ENCODE results near the gene MPHOSPH6. TPM values are rescaled to one million over a fixed set of nuclear protein-coding genes. Genes with fewer than 3 reads are reported as not detected.

MPHOSPH6 gene
- total and polyA plus RNA-seq, 8 donors = 23.1 to 41.7 (median 35.9) TPM

DNA sequence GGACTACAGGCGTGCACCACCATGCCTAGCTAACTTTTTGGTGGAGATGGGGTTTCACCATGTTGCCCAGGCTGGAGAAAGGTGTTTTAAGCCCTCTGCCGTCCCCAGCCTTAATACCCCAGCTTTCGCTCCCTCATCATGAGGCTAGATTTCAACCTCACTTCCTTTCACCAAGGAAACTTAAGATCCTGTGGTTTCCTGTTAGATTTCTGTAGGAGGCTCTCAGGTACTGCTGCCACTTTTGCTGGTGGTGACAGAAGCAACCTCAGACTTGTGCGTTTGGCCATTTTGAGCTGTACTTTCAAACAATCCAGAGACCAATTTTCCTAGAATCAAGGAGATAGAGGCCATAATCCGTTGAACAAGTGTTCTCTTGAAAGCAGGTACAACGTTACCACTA lies 36.2 kb downstream of the MPHOSPH6 start:
- no peaks in the 10 kb centered on the region for H3K27me3 ChIP-seq
- H3K9me3 ChIP-seq = no peaks in the 10 kb centered on the region
- no peak for ATAC-seq
- no peak for TF ChIP-seq CTCF (IDR thresholded peaks at IDR 0.05)
- no peak for DNase-seq
- intact Hi-C loops (cut with DNase I) = no loop called here
- no peak overlapping the region for H3K27ac ChIP-seq
- H3K4me1 ChIP-seq = no peaks in the 10 kb centered on the region
- no peak overlapping the region for H3K4me3 ChIP-seq
- H3K36me3 ChIP-seq = peaks cover 0 to 13% of the 10 kb centered on the region in 2 donors

- ATAC-seq = no peak
- DNase-seq = no peak
These were observed 40.1 kb downstream of the MPHOSPH6 start for GRCh38 chr16:82129881-82130280.

GRCh38 chr16:82124651-82125050 lies 45.4 kb downstream of the MPHOSPH6 start:
- ATAC-seq (no peak), DNase-seq (no peak)
- no peak for TF ChIP-seq CTCF (IDR thresholded peaks at IDR 0.05)
- no peaks in the 10 kb centered on the region for H3K36me3 ChIP-seq
- no peak overlapping the region for H3K4me3 ChIP-seq
- no peaks in the 10 kb centered on the region for H3K27me3 ChIP-seq
- no peaks in the 10 kb centered on the region for H3K9me3 ChIP-seq
- no peaks in the 10 kb centered on the region for H3K4me1 ChIP-seq
- no peak overlapping the region for H3K27ac ChIP-seq
- intact Hi-C loops (cut with DNase I) = no loop called here

More at GRCh38 chr16:82129881-82130280, 40.1 kb downstream of the MPHOSPH6 start:
- Histone ChIP-seq H3K9me3 (no peaks in the 10 kb centered on the region), H3K4me3 (no peak overlapping the region), H3K27ac (no peak overlapping the region), H3K27me3 (no peaks in the 10 kb centered on the region), H3K36me3 (no peaks in the 10 kb centered on the region), H3K4me1 (no peaks in the 10 kb centered on the region)
- intact Hi-C loops (cut with DNase I) = no loop called here
- TF ChIP-seq CTCF (IDR thresholded peaks at IDR 0.05) = no peak

DNA sequence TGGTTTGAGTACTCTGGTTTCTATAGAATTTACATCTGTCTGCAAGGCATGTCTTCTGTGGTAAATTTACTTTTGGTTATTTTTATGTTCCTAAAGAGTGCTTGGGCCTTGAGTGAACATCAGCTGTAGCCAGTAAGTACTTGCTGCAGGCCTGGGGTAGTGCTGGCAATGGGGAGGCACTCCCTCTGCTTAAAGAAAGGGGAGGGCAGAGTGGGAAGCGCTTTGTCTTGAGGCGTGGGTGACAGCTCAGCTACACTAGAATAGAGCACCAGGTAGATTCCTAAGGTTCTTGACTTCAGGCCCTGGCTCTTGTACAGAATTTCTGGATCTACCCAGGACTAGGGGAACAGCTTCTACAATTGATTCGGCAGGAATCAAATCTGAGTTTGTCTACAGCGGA lies 50.6 kb downstream of the MPHOSPH6 start:
- intact Hi-C loops (cut with DNase I) = no loop called here

GRCh38 chr16:82118749-82119148 lies 51.3 kb downstream of the MPHOSPH6 start:
- H3K27ac ChIP-seq = no peak overlapping the region
- H3K27me3 ChIP-seq = no peaks in the 10 kb centered on the region
- no peak for ATAC-seq
- no peak for DNase-seq
- H3K36me3 ChIP-seq = no peaks in the 10 kb centered on the region
- intact Hi-C loops (cut with DNase I) = no loop called here
- TF ChIP-seq CTCF (IDR thresholded peaks at IDR 0.05) = no peak
- H3K4me3 ChIP-seq = no peak overlapping the region
- no peaks in the 10 kb centered on the region for H3K4me1 ChIP-seq
- no peaks in the 10 kb centered on the region for H3K9me3 ChIP-seq

More for the DNA sequence above, 50.6 kb downstream of the MPHOSPH6 start:
- DNase-seq = no peak
- no peak overlapping the region for H3K27ac ChIP-seq
- no peak for ATAC-seq
- H3K9me3 ChIP-seq = no peaks in the 10 kb centered on the region
- no peak for TF ChIP-seq CTCF (IDR thresholded peaks at IDR 0.05)
- no peaks in the 10 kb centered on the region for H3K36me3 ChIP-seq
- no peak overlapping the region for H3K4me3 ChIP-seq
- no peaks in the 10 kb centered on the region for H3K4me1 ChIP-seq
- no peaks in the 10 kb centered on the region for H3K27me3 ChIP-seq
